Measurements from ENCODE around the gene PRKAR2B.

The PRKAR2B gene

GRCh38 chr7:107068156-107068555 is 23.7 kb downstream of the PRKAR2B start:
- DNase-seq (ENCODE audit: low read depth) = no peak
- no peak overlapping the region for H3K4me3 ChIP-seq (ENCODE audit: control insufficient read depth, low read depth, low read length)
- no peak for TF ChIP-seq CTCF (IDR thresholded peaks at IDR 0.05; ENCODE audit: control insufficient read depth, insufficient read depth, low read depth, low read length, missing control alignments)

GRCh38 chr7:107069457-107069856 is 25.0 kb downstream of the PRKAR2B start:
- no peak for TF ChIP-seq CTCF (IDR thresholded peaks at IDR 0.05; ENCODE audit: control insufficient read depth, insufficient read depth, low read depth, low read length, missing control alignments)
- no peak overlapping the region for H3K4me3 ChIP-seq (ENCODE audit: control insufficient read depth, low read depth, low read length)
- DNase-seq (ENCODE audit: low read depth) = no peak

GRCh38 chr7:107070710-107071109 is 26.2 kb downstream of the PRKAR2B start:
- no peak for DNase-seq (ENCODE audit: low read depth)
- no peak for TF ChIP-seq CTCF (IDR thresholded peaks at IDR 0.05; ENCODE audit: control insufficient read depth, insufficient read depth, low read depth, low read length, missing control alignments)
- no peak overlapping the region for H3K4me3 ChIP-seq (ENCODE audit: control insufficient read depth, low read depth, low read length)

- DNase-seq (ENCODE audit: low read depth) = no peak
- TF ChIP-seq CTCF (IDR thresholded peaks at IDR 0.05; ENCODE audit: control insufficient read depth, insufficient read depth, low read depth, low read length, missing control alignments) = no peak
- no peak overlapping the region for H3K4me3 ChIP-seq (ENCODE audit: control insufficient read depth, low read depth, low read length)
These were observed 26.6 kb downstream of the PRKAR2B start for GRCh38 chr7:107071129-107071528.

- no peak for DNase-seq (ENCODE audit: low read depth)
- TF ChIP-seq CTCF (IDR thresholded peaks at IDR 0.05; ENCODE audit: control insufficient read depth, insufficient read depth, low read depth, low read length, missing control alignments) = no peak
- no peak overlapping the region for H3K4me3 ChIP-seq (ENCODE audit: control insufficient read depth, low read depth, low read length)
These were observed 27.6 kb downstream of the PRKAR2B start for GRCh38 chr7:107072133-107072532.

GRCh38 chr7:107075863-107076574 is 31.5 kb downstream of the PRKAR2B start:
- H3K4me3 ChIP-seq (ENCODE audit: control insufficient read depth, low read depth, low read length) = no peak overlapping the region
- no peak for DNase-seq (ENCODE audit: low read depth)
- no peak for TF ChIP-seq CTCF (IDR thresholded peaks at IDR 0.05; ENCODE audit: control insufficient read depth, insufficient read depth, low read depth, low read length, missing control alignments)

Measured in AG09309 (cell line).